ENCODE measurements around the gene FXYD3. TPM values are rescaled to one million over a fixed set of nuclear protein-coding genes. Genes with fewer than 3 reads are reported as not detected.
A peak's percentile ranks its signal among the peaks of the same experiment; 100 is the strongest.

Gene FXYD3
- total RNA-seq, 1 experiment from 2014 or later: 17.4 TPM

DNA sequence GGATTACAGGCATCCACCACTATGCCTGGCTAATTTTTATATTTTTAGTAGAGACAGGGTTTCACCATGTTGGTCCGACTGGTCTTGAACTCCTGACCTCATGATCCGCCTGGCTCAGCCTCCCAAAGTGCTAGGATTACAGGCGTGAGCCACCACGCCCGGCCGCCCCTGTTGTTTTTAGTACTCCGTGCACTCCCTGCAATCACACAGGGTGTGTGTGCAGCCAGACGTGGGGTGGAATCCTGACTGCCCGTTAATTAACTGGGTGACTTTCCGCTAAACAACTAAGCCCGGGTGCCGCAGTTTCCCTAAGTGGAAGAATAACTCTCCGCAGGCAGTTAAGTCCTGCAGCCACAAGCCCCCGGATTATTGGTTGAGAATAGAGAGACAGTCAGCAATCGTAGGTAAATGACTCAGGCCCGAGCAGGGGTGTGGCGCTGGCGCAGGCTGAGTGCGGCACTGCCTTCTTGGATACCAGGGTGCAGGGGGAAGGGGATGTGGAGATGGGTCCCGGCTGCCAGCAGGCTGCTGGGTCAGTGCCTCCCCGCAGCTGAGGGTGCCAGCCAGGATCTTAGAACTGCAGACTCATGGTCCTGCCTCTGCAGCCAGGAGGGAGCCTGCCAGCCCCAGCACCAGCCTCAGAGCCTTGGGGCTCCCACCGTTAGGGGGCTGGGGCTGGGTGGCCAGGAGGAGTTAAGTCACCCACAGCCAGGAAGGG is 6.1 kb upstream of the FXYD3 start:
- H4K20me1 ChIP-seq (ENCODE audit: insufficient read depth): no peaks in the 10 kb centered on the region
- CTCF ChIA-PET: interaction anchor here (1.1 kb wide), 1 partner anchor 32 kb away, joined by 4 read pairs; no protein-coding TSS in a partner anchor
- RAD21 ChIA-PET (ENCODE audit: low non-redundant PET in 1 of 2, low total read pairs in 2 of 2, uncharacterized antibody in 2 of 2, unreplicated experiment in 2 of 2): no interaction called here

More for the DNA sequence above, 6.1 kb upstream of the FXYD3 start:
- DNase-seq (ENCODE audit: low read depth, low spot score) (peak; percentile 54), ATAC-seq (peak; percentile 84)
- H3K27me3 ChIP-seq (ENCODE audit: insufficient read depth, low read length): no peaks in the 10 kb centered on the region
- H3K9me2 ChIP-seq (ENCODE audit: insufficient read depth): no peaks in the 10 kb centered on the region
- BruUV-seq (replicated peaks): no TSS peak
- peaks cover 14 to 43% of the 10 kb centered on the region in 2 experiments for H3K4me1 ChIP-seq (ENCODE audit: control insufficient read depth in 1 of 2, insufficient read depth in 2 of 2, low read length in 2 of 2)
- H3K4me2 ChIP-seq (ENCODE audit: low read length): peak overlapping the region; percentile 89
- peak overlapping the region; percentile 59 for H3K9ac ChIP-seq (ENCODE audit: low read length)
- peak overlapping the region; percentile 31 to 55 for H3K4me3 ChIP-seq (replicated peaks in 1 of 2; ENCODE audit: low read depth in 1 of 2, low read length in 2 of 2)
- POLR2A ChIA-PET: interaction anchor here (0.6 kb wide), 1 partner anchor 107 kb away, joined by 3 read pairs; no protein-coding TSS in a partner anchor
- peak overlapping the region; percentile 97 for H2AFZ ChIP-seq (ENCODE audit: low read depth, low read length, poor library complexity, severe bottlenecking)
- no peaks in the 10 kb centered on the region for H3K79me2 ChIP-seq (ENCODE audit: insufficient read depth, low read length)
- no peaks in the 10 kb centered on the region for H3K36me3 ChIP-seq (ENCODE audit: control insufficient read depth in 1 of 2, insufficient read depth in 2 of 2, low read length in 2 of 2)
- H3K27ac ChIP-seq (ENCODE audit: low read depth, low read length): peak overlapping the region; percentile 40
- H3K9me3 ChIP-seq (ENCODE audit: control insufficient read depth in 1 of 2, insufficient read depth in 1 of 2, low read depth in 1 of 2, low read length in 2 of 2): peaks cover 0 to 11% of the 10 kb centered on the region in 2 experiments; a peak in 1 of 4 replicates
- no peak for TF ChIP-seq TCF7L2 (IDR thresholded peaks at IDR 0.05; ENCODE audit: borderline replicate concordance, extremely low read depth, insufficient read depth, insufficient read length)
- TF ChIP-seq ELF1 (IDR thresholded peaks at IDR 0.05; ENCODE audit: borderline replicate concordance, low read depth): no peak
- peak in 2 of 3 experiments; percentile 17 to 22; a peak in 2 of 6 replicates for TF ChIP-seq CTCF (IDR thresholded peaks at IDR 0.05 in 2 of 3, conservative IDR thresholded peaks at IDR 0.05 in 1 of 3; ENCODE audit: borderline replicate concordance in 1 of 3, insufficient read depth in 1 of 3, low read depth in 2 of 3, low read length in 2 of 3)
- no peak for TF ChIP-seq EZH2 (IDR thresholded peaks at IDR 0.05)
- no peak for TF ChIP-seq ZNF274 (IDR thresholded peaks at IDR 0.05; ENCODE audit: low read depth, low read length)
- TF ChIP-seq ATF3 (IDR thresholded peaks at IDR 0.05): no peak
- peak; percentile 38; the same call in 1 of the 2 replicates for TF ChIP-seq POLR2AphosphoS5 (IDR thresholded peaks at IDR 0.05; ENCODE audit: low read depth, low read length)
- no peak for TF ChIP-seq FOSL1 (IDR thresholded peaks at IDR 0.05; ENCODE audit: low read depth)
- TF ChIP-seq EGR1 (IDR thresholded peaks at IDR 0.05; ENCODE audit: low read depth): no peak
- TF ChIP-seq, protein P1, sequence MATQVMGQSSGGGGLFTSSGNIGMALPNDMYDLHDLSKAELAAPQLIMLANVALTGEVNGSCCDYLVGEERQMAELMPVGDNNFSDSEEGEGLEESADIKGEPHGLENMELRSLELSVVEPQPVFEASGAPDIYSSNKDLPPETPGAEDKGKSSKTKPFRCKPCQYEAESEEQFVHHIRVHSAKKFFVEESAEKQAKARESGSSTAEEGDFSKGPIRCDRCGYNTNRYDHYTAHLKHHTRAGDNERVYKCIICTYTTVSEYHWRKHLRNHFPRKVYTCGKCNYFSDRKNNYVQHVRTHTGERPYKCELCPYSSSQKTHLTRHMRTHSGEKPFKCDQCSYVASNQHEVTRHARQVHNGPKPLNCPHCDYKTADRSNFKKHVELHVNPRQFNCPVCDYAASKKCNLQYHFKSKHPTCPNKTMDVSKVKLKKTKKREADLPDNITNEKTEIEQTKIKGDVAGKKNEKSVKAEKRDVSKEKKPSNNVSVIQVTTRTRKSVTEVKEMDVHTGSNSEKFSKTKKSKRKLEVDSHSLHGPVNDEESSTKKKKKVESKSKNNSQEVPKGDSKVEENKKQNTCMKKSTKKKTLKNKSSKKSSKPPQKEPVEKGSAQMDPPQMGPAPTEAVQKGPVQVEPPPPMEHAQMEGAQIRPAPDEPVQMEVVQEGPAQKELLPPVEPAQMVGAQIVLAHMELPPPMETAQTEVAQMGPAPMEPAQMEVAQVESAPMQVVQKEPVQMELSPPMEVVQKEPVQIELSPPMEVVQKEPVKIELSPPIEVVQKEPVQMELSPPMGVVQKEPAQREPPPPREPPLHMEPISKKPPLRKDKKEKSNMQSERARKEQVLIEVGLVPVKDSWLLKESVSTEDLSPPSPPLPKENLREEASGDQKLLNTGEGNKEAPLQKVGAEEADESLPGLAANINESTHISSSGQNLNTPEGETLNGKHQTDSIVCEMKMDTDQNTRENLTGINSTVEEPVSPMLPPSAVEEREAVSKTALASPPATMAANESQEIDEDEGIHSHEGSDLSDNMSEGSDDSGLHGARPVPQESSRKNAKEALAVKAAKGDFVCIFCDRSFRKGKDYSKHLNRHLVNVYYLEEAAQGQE (IDR thresholded peaks at IDR 0.05; ENCODE audit: low read depth): no peak
- TF ChIP-seq CEBPB (IDR thresholded peaks at IDR 0.05; ENCODE audit: low read depth): no peak
- intact Hi-C loops (cut with micrococcal nuclease): no loop called here

All from HCT116 (cell line).